GM12878 (cell line): ENCODE results near the gene AVL9. TPM values are rescaled to one million over a fixed set of nuclear protein-coding genes. Genes with fewer than 3 reads are reported as not detected.

Source experiments
- ATAC-seq: fragments of 200-7000 bp; cut with Tn5 transposase; 3 replicates; pipeline ENCODE4 v1.9.1; 2020; ENCODE audit warnings: mild to moderate bottlenecking, moderate library complexity
- BruUV-seq: library from RNA; stranded (reverse); fragments of 400-500 nt; replicated peaks from 2 replicates; lab custom pipeline; 2021; lab: Mats Ljungman, UMichigan
- CTCF ChIA-PET: fragments of 300-600 bp; sonication (Branson Sonifier 250); formaldehyde crosslinking; extraction: SDS; loops from one replicate; lab custom pipeline; 2021; ENCODE audit warnings: inconsistent platforms; lab: Yijun Ruan, JAX
- POLR2A ChIA-PET: fragments of 350-600 bp; formaldehyde crosslinking; extraction: SDS; loops from one replicate; lab custom pipeline; 2021; ENCODE audit warnings: inconsistent platforms; lab: Charles Lee
- RAD21 ChIA-PET: fragments of 300-600 bp; sonication (Branson Sonifier 250); formaldehyde crosslinking; loops from one replicate; lab custom pipeline; 2023; ENCODE audit warnings: antibody characterized with exemption; ENCODE audit not compliant: unreplicated experiment; lab: Charles Lee
- SMC1A ChIA-PET: fragments of 300-600 bp; sonication (Branson Sonifier 250); formaldehyde crosslinking; loops from one replicate; lab custom pipeline; 2023; ENCODE audit not compliant: unreplicated experiment, uncharacterized antibody; lab: Charles Lee
- DNase-seq: peaks from one replicate; pipeline ENCODE4 v3.0.0-alpha.2; 2011; ENCODE audit warnings: low read depth, low spot score
- FAIRE-seq: peaks from 3 replicates; lab custom pipeline; 2011; peaks lifted over from hg19 to GRCh38; lab: Jason Lieb, UNC
- H2AFZ ChIP-seq: 2 replicates; pipeline ENCODE4 v1.6.0; 2011; ENCODE audit warnings: low read depth, low read length, control low read depth; ENCODE audit not compliant: control insufficient read depth
- H3K27ac ChIP-seq: 2 replicates; pipeline ENCODE4 v1.5.1; 2011; ENCODE audit warnings: control low read depth; ENCODE audit not compliant: control insufficient read depth, insufficient read depth
- H3K27me3 ChIP-seq, 2 experiments: replicated peaks in 1 of 2; 2 replicates each; pipeline versions ENCODE4 v1.6.0 to v1.6.1; 2011; ENCODE audit warnings: low read length in 1 of 2; ENCODE audit not compliant: control insufficient read depth in 2 of 2, insufficient read depth in 2 of 2
- H3K36me3 ChIP-seq, 2 experiments: 2 replicates each; pipeline ENCODE4 v1.5.1; 2011; ENCODE audit warnings: low read length in 1 of 2; ENCODE audit not compliant: control insufficient read depth in 2 of 2, insufficient read depth in 2 of 2
- H3K4me1 ChIP-seq: 2 replicates; pipeline ENCODE4 v1.6.1; 2011; ENCODE audit warnings: mild to moderate bottlenecking, low read length, moderate library complexity, mixed read lengths; ENCODE audit not compliant: control insufficient read depth, insufficient read depth
- H3K4me2 ChIP-seq: 2 replicates; pipeline ENCODE4 v1.6.0; 2011; ENCODE audit warnings: control low read depth; ENCODE audit not compliant: control insufficient read depth, insufficient read depth
- H3K4me3 ChIP-seq: fragments of 200-600 bp; sonication (generic); 2 replicates; pipeline ENCODE4 v1.5.1; 2016
- H3K79me2 ChIP-seq: 2 replicates; pipeline ENCODE4 v1.6.0; 2011; ENCODE audit warnings: low read length; ENCODE audit not compliant: control insufficient read depth, insufficient read depth
- H3K9ac ChIP-seq: 2 replicates; pipeline ENCODE4 v1.8.0; 2011; ENCODE audit warnings: low read length, control low read depth, mixed read lengths; ENCODE audit not compliant: control insufficient read depth, insufficient read depth
- H3K9me3 ChIP-seq: replicated peaks from 3 replicates; pipeline ENCODE4 v1.5.1; 2011; ENCODE audit warnings: mild to moderate bottlenecking, low read length; ENCODE audit not compliant: control insufficient read depth, insufficient read depth
- H4K20me1 ChIP-seq: 2 replicates; pipeline ENCODE4 v1.6.0; 2011; ENCODE audit not compliant: control insufficient read depth, insufficient read depth
- ASH2L ChIP-seq: fragments of 300-600, 200-600 bp; sonication (generic); IDR thresholded peaks from 2 replicates; pipeline ENCODE4 v1.6.1; 2017; ENCODE audit warnings: low read depth, mild to moderate bottlenecking, borderline replicate concordance
- ATF2 ChIP-seq: IDR thresholded peaks from 2 replicates; pipeline ENCODE4 v1.6.1; 2012; ENCODE audit warnings: low read length, inconsistent platforms
- ATF3 ChIP-seq: IDR thresholded peaks from 2 replicates; pipeline ENCODE4 v1.6.1; 2011; ENCODE audit warnings: low read depth, mild to moderate bottlenecking, low read length, moderate library complexity, borderline replicate concordance; ENCODE audit errors: extremely low read depth
- CHD2 ChIP-seq: IDR thresholded peaks from 2 replicates; pipeline ENCODE4 v1.6.1; 2011; ENCODE audit warnings: low read depth, low read length, improper control_type of control experiment, borderline replicate concordance
- EZH2 ChIP-seq: IDR thresholded peaks from 2 replicates; pipeline ENCODE4 v1.6.1; 2012; ENCODE audit warnings: low read depth, mild to moderate bottlenecking, control low read depth, inconsistent platforms, low read length, borderline replicate concordance; ENCODE audit not compliant: control insufficient read depth
- GATAD2B ChIP-seq: fragments of 450-650 bp; conservative IDR thresholded peaks from 2 replicates; pipeline ENCODE4 v1.6.1; 2017; ENCODE audit warnings: low read depth, mild to moderate bottlenecking, moderate library complexity
- HCFC1 ChIP-seq: fragments of 150-350 bp; IDR thresholded peaks from 2 replicates; pipeline ENCODE4 v1.6.1; 2014; ENCODE audit warnings: low read length
- HDGF ChIP-seq: fragments of 450-650 bp; IDR thresholded peaks from 2 replicates; pipeline ENCODE4 v1.6.1; 2016; ENCODE audit warnings: antibody characterized with exemption
- MTA2 ChIP-seq: fragments of 450-650 bp; IDR thresholded peaks from 2 replicates; pipeline ENCODE4 v1.6.1; 2016; ENCODE audit warnings: low read depth, mild to moderate bottlenecking, moderate library complexity
- MXI1 ChIP-seq: fragments of 150-350 bp; IDR thresholded peaks from 2 replicates; pipeline ENCODE4 v1.6.1; 2011; ENCODE audit warnings: low read depth, mild to moderate bottlenecking, inconsistent platforms, low read length, improper control_type of control experiment
- SIN3A ChIP-seq: IDR thresholded peaks from 2 replicates; pipeline ENCODE4 v1.6.1; 2012; ENCODE audit warnings: low read depth, low read length, improper control_type of control experiment
- SRF ChIP-seq, 2 experiments: IDR thresholded peaks; 2 replicates each; pipeline ENCODE4 v1.6.1; 2011; ENCODE audit warnings: low read depth in 2 of 2, low read length in 2 of 2, mild to moderate bottlenecking in 1 of 2, moderate library complexity in 1 of 2
- SUPT20H ChIP-seq: IDR thresholded peaks from 2 replicates; pipeline ENCODE4 v1.6.1; 2011; ENCODE audit warnings: low read depth, mild to moderate bottlenecking, low read length, moderate library complexity, borderline replicate concordance; ENCODE audit not compliant: control insufficient read depth
- TBL1XR1 ChIP-seq: IDR thresholded peaks from 2 replicates; pipeline ENCODE4 v1.6.1; 2012; ENCODE audit warnings: low read depth, low read length, improper control_type of control experiment
- ZNF384 ChIP-seq: IDR thresholded peaks from 2 replicates; pipeline ENCODE4 v1.6.1; 2012; ENCODE audit warnings: low read depth, mild to moderate bottlenecking, low read length, improper control_type of control experiment, borderline replicate concordance
- ZNF687 ChIP-seq: fragments of 450-650 bp; IDR thresholded peaks from 2 replicates; pipeline ENCODE4 v1.6.1; 2017; ENCODE audit warnings: mild to moderate bottlenecking, moderate library complexity
- ZZZ3 ChIP-seq: IDR thresholded peaks from 2 replicates; pipeline ENCODE4 v1.6.1; 2011; ENCODE audit warnings: low read depth; ENCODE audit not compliant: control insufficient read depth, insufficient read length
- in situ Hi-C: fragments of 300-500 bp; cut with MboI; formaldehyde crosslinking; loops from 9 replicates; pipeline ENCODE4 v1.14.3; 2018; ENCODE audit warnings: mixed read lengths
- intact Hi-C: fragments of 100-400 bp; cut with micrococcal nuclease; formaldehyde crosslinking; loops from one replicate; pipeline ENCODE4 v1.14.2; 2022; ENCODE audit not compliant: unreplicated experiment
- polyA plus RNA-seq, 11 experiments: library from polyadenylated mRNA; depleted of rRNA in 4 of 11; unstranded in 6 of 11; stranded (reverse) in 5 of 11; fragments of >200 nt; fragmentation: Nextera tagmentation in 4 of 11; fragmentation: Illumina TruSeq in 1 of 11; extraction: Ambion mirVana in 4 of 11; extraction: Trizol in 1 of 11; gene quantifications; 1 replicate in 1 of 11; 2 replicates in 10 of 11; pipeline versions ENCODE4 v1.2.1 to v1.2.3, GENCODE V29; 2011 to 2016; ENCODE audit warnings: inconsistent platforms in 2 of 11, missing spikeins in 2 of 11, low read depth in 1 of 11
- total RNA-seq, 4 experiments: library from RNA; depleted of rRNA in 3 of 4; stranded (reverse); fragments of >200 nt in 3 of 4; fragmentation: Illumina TruSeq in 1 of 4; extraction: Trizol in 1 of 4; gene quantifications; 2 replicates each; pipeline versions ENCODE4 v1.2.1 to v1.2.3, GENCODE V29; 2013 to 2021

AVL9 gene
- total and polyA plus RNA-seq, 10 of the 15 experiments (the other 5 are each of a cell fraction or from before 2014, with no cell fraction given) = 4.5 to 41.6 (median 20.1) TPM

- Histone ChIP-seq H3K4me1 (no peaks in the 10 kb centered on the region), H2AFZ (no peak overlapping the region), H3K4me2 (no peak overlapping the region), H3K4me3 (no peak overlapping the region), H3K27ac (no peak overlapping the region), H3K27me3 (no peaks in the 10 kb centered on the region), H4K20me1 (no peaks in the 10 kb centered on the region), H3K79me2 (no peaks in the 10 kb centered on the region), H3K9me3 (no peaks in the 10 kb centered on the region), H3K9ac (no peak overlapping the region), H3K36me3 (no peaks in the 10 kb centered on the region)
- ChIA-PET SMC1A (no interaction called here), CTCF (no interaction called here), POLR2A (no interaction called here), RAD21 (no interaction called here)
- in situ Hi-C loops (no loop called here), intact Hi-C loops (no loop called here)
- TF ChIP-seq ATF3 (no peak), ZNF384 (no peak), TBL1XR1 (no peak), HCFC1 (no peak), SUPT20H (no peak), HDGF (no peak), CHD2 (no peak), SRF (IDR thresholded peaks at IDR 0.05; ENCODE audit: low read depth in 2 of 2, low read length in 2 of 2) (no peak), EZH2 (no peak), GATAD2B (no peak), ZNF687 (no peak), ASH2L (no peak), ATF2 (no peak), SIN3A (no peak), MTA2 (no peak), MXI1 (no peak), ZZZ3 (no peak)
- BruUV-seq = no TSS peak
- ATAC-seq (no peak), FAIRE-seq (no peak), DNase-seq (no peak)
Observed at GRCh38 chr7:32462451-32462850, 32.8 kb upstream of the AVL9 start.
